GM19395 (cell line): ENCODE measurements around the gene ATF4.
"Not testable (repeated sequence)": the region's sequence is repeated elsewhere in the genome, so short reads cannot be mapped to it uniquely, and the experiment has no call there.

Experiments used
- ATAC-seq: cut with Tn5 transposase; IDR thresholded peaks from one replicate; pipeline ENCODE4 v1.9.1; 2021; ENCODE audit warnings: mild to moderate bottlenecking, moderate library complexity; ENCODE audit not compliant: unreplicated experiment

The ATF4 gene

GRCh38 chr22:39489094-39490068 is 31.0 kb upstream of the ATF4 start:
- no peak for ATAC-seq

GRCh38 chr22:39490135-39490798 is 30.1 kb upstream of the ATF4 start:
- ATAC-seq = peak; percentile 56

GRCh38 chr22:39490966-39491680 is 29.2 kb upstream of the ATF4 start:
- no peak for ATAC-seq

GRCh38 chr22:39491696-39492095 is 28.7 kb upstream of the ATF4 start:
- no peak for ATAC-seq

- ATAC-seq = no peak
Observed at GRCh38 chr22:39492186-39492585, 28.2 kb upstream of the ATF4 start.

- no peak for ATAC-seq
Observed at GRCh38 chr22:39493759-39494158, 26.6 kb upstream of the ATF4 start.

- no peak for ATAC-seq
Observed at GRCh38 chr22:39494471-39495120, 25.8 kb upstream of the ATF4 start.

GRCh38 chr22:39496131-39496838 is 24.1 kb upstream of the ATF4 start:
- ATAC-seq = no peak

- ATAC-seq = no peak
Observed at GRCh38 chr22:39497429-39497828, 22.9 kb upstream of the ATF4 start.

GRCh38 chr22:39498368-39498767 is 22.0 kb upstream of the ATF4 start:
- no peak for ATAC-seq

- ATAC-seq = no peak
Observed at GRCh38 chr22:39498802-39499201, 21.6 kb upstream of the ATF4 start.

GRCh38 chr22:39500101-39500500 is 20.3 kb upstream of the ATF4 start:
- ATAC-seq = no peak

- no peak for ATAC-seq
Observed at GRCh38 chr22:39501644-39502108, 18.7 kb upstream of the ATF4 start.

- peak; percentile 88 for ATAC-seq
Observed at GRCh38 chr22:39502109-39502788, 18.1 kb upstream of the ATF4 start, which contains the start of gene MIEF1. MIEF1 (plus strand) TSS chr22:39502290; CDS start chr22:39511295, 9,005 bp downstream.

- no peak for ATAC-seq
Observed at GRCh38 chr22:39502789-39503409, 17.5 kb upstream of the ATF4 start.

GRCh38 chr22:39503630-39504029 is 16.7 kb upstream of the ATF4 start:
- no peak for ATAC-seq

- ATAC-seq = no peak
Observed at GRCh38 chr22:39504071-39504470, 16.3 kb upstream of the ATF4 start.

GRCh38 chr22:39507021-39507420 is 13.3 kb upstream of the ATF4 start:
- not testable (repeated sequence) for ATAC-seq

- ATAC-seq = no peak
Observed at GRCh38 chr22:39508393-39508792, 12.0 kb upstream of the ATF4 start.
